A549 (cell line): Measurements from ENCODE around the gene HS6ST2. TPM values are rescaled to one million over a fixed set of nuclear protein-coding genes. Genes with fewer than 3 reads are reported as not detected.

ENCODE experiments used
- ATAC-seq, 2 experiments: fragments of 200-7000 bp in 1 of 2; fragments of >200 bp in 1 of 2; cut with Nextera tagmentation in 1 of 2; cut with Tn5 transposase in 1 of 2; 3 replicates each; pipeline versions ENCODE4 v1.8.0 to v1.9.1; 2018 to 2020; ENCODE audit warnings: mild to moderate bottlenecking in 1 of 2, moderate library complexity in 1 of 2
- CTCF ChIA-PET: fragments of 300-600 bp; sonication (Branson Sonifier 250); formaldehyde crosslinking; extraction: SDS; loops from one replicate; lab custom pipeline; 2021; ENCODE audit warnings: antibody characterized with exemption, inconsistent platforms; lab: Yijun Ruan, JAX
- POLR2A ChIA-PET: fragments of 350-600 bp; formaldehyde crosslinking; extraction: SDS; loops from one replicate; lab custom pipeline; 2021; ENCODE audit warnings: antibody characterized with exemption, inconsistent platforms; lab: Yijun Ruan, JAX
- DNase-seq, 2 experiments: peaks; one replicate each; pipeline versions ENCODE4 v3.0.0 to v3.0.0-alpha.2; 2011 to 2016; ENCODE audit warnings: low read depth in 1 of 2, low spot score in 1 of 2
- FAIRE-seq: peaks from 2 replicates; lab custom pipeline; 2011; peaks lifted over from hg19 to GRCh38; lab: Jason Lieb, UNC
- H3K27ac ChIP-seq, 2 experiments: fragments of >200 bp; sonication (Bioruptor Twin); formaldehyde crosslinking; 3 replicates each; pipeline ENCODE4 v1.5.1; 2016 to 2017
- H3K4me1 ChIP-seq: fragments of >200 bp; sonication (Bioruptor Twin); formaldehyde crosslinking; 3 replicates; pipeline ENCODE4 v1.6.1; 2016
- H3K4me2 ChIP-seq: fragments of >200 bp; sonication (Bioruptor Twin); formaldehyde crosslinking; 3 replicates; pipeline ENCODE4 v1.6.1; 2016
- H3K4me3 ChIP-seq: fragments of >200 bp; sonication (Bioruptor Twin); formaldehyde crosslinking; 3 replicates; pipeline ENCODE4 v1.5.1; 2016
- H3K9me3 ChIP-seq: fragments of >200 bp; sonication (Bioruptor Twin); formaldehyde crosslinking; 3 replicates; pipeline ENCODE4 v1.6.1; 2016
- ATOH8 ChIP-seq: fragments of 250-450 bp; sonication (Bioruptor Pico); IDR thresholded peaks from 2 replicates; pipeline ENCODE4 v1.5.0; 2020; ENCODE audit warnings: low read depth, mild to moderate bottlenecking, moderate library complexity
- BCL3 ChIP-seq: fragments of >200 bp; sonication (Bioruptor Twin); formaldehyde crosslinking; IDR thresholded peaks from 3 replicates; pipeline ENCODE4 v1.6.1; 2016
- BHLHE40 ChIP-seq: IDR thresholded peaks from 2 replicates; pipeline ENCODE4 v1.6.1; 2012; ENCODE audit warnings: low read depth, low read length, inconsistent platforms
- CHD2 ChIP-seq: fragments of 150-350 bp; IDR thresholded peaks from 2 replicates; pipeline ENCODE4 v1.6.1; 2014; ENCODE audit warnings: low read length; ENCODE audit not compliant: partially characterized antibody
- CHD4 ChIP-seq: fragments of 200-600 bp; sonication (generic); IDR thresholded peaks from 2 replicates; pipeline ENCODE4 v1.6.1; 2016; ENCODE audit warnings: antibody characterized with exemption, mild to moderate bottlenecking, borderline replicate concordance
- CTCF ChIP-seq: fragments of >200 bp; sonication (Bioruptor Twin); formaldehyde crosslinking; IDR thresholded peaks from 3 replicates; pipeline ENCODE4 v1.5.1; 2016
- EHF ChIP-seq: fragments of 250-450 bp; sonication (Bioruptor Pico); IDR thresholded peaks from 2 replicates; pipeline ENCODE4 v1.5.0; 2020; ENCODE audit warnings: mild to moderate bottlenecking
- EP300 ChIP-seq, 2 experiments: fragments of >200 bp; sonication (Bioruptor Twin); formaldehyde crosslinking; IDR thresholded peaks; 2 replicates in 1 of 2; 3 replicates in 1 of 2; pipeline ENCODE4 v1.6.1; 2016 to 2017
- ESRRA ChIP-seq: fragments of 150-350 bp; IDR thresholded peaks from 2 replicates; pipeline ENCODE4 v1.6.1; 2014; ENCODE audit warnings: mild to moderate bottlenecking, low read length, borderline replicate concordance
- FOSB ChIP-seq: fragments of 250-450 bp; sonication (Bioruptor Pico); IDR thresholded peaks from 2 replicates; pipeline ENCODE4 v1.5.0; 2020; ENCODE audit warnings: mild to moderate bottlenecking, moderate library complexity
- FOSL2 ChIP-seq, 2 experiments: fragments of 450-650 bp in 1 of 2; fragments of >200 bp in 1 of 2; sonication (Bioruptor Twin) in 1 of 2; formaldehyde crosslinking; IDR thresholded peaks; 2 replicates each; pipeline versions ENCODE4 v1.5.0 to v1.6.1; 2016 to 2020; ENCODE audit warnings: mild to moderate bottlenecking in 1 of 2, moderate library complexity in 1 of 2
- GATA3 ChIP-seq: IDR thresholded peaks from 2 replicates; pipeline ENCODE4 v1.6.1; 2012; ENCODE audit warnings: borderline replicate concordance
- HDAC2 ChIP-seq: fragments of 200-600 bp; sonication (generic); IDR thresholded peaks from 2 replicates; pipeline ENCODE4 v1.6.1; 2016
- HOXB13 ChIP-seq: fragments of 250-450 bp; sonication (Bioruptor Pico); IDR thresholded peaks from 2 replicates; pipeline ENCODE4 v1.5.0; 2020; ENCODE audit warnings: low read depth, mild to moderate bottlenecking, moderate library complexity
- HOXB5 ChIP-seq: fragments of 250-450 bp; sonication (Bioruptor Pico); IDR thresholded peaks from 2 replicates; pipeline ENCODE4 v1.5.0; 2020; ENCODE audit warnings: mild to moderate bottlenecking, moderate library complexity
- MAFK ChIP-seq: fragments of 450-650 bp; IDR thresholded peaks from 2 replicates; pipeline ENCODE4 v1.6.1; 2014; ENCODE audit not compliant: partially characterized antibody
- MAX ChIP-seq: IDR thresholded peaks from 2 replicates; pipeline ENCODE4 v1.6.1; 2012
- MAZ ChIP-seq: fragments of 150-350 bp; IDR thresholded peaks from 2 replicates; pipeline ENCODE4 v1.6.1; 2014; ENCODE audit warnings: antibody characterized with exemption, low read depth, low read length, borderline replicate concordance
- MYC ChIP-seq: IDR thresholded peaks from 2 replicates; pipeline ENCODE4 v1.6.1; 2012; ENCODE audit warnings: mild to moderate bottlenecking, inconsistent platforms, low read length, improper control_type of control experiment, borderline replicate concordance
- NFE2L2 ChIP-seq: fragments of 150-350 bp; conservative IDR thresholded peaks from 2 replicates; pipeline ENCODE4 v1.6.1; 2014; ENCODE audit warnings: low read length
- NPAS2 ChIP-seq: fragments of 250-450 bp; sonication (Bioruptor Pico); IDR thresholded peaks from 2 replicates; pipeline ENCODE4 v1.8.0; 2022; ENCODE audit warnings: mild to moderate bottlenecking, moderate library complexity, borderline replicate concordance
- PBX3 ChIP-seq: IDR thresholded peaks from 2 replicates; pipeline ENCODE4 v1.6.1; 2012
- PHF8 ChIP-seq: fragments of 200-600 bp; sonication (generic); IDR thresholded peaks from 2 replicates; pipeline ENCODE4 v1.6.1; 2016; ENCODE audit warnings: low read depth, mild to moderate bottlenecking, antibody characterized with exemption, moderate library complexity, borderline replicate concordance
- RARB ChIP-seq: fragments of 250-450 bp; sonication (Bioruptor Pico); IDR thresholded peaks from 2 replicates; pipeline ENCODE4 v1.8.0; 2021; ENCODE audit warnings: mild to moderate bottlenecking, moderate library complexity
- RFX5 ChIP-seq: fragments of 450-650 bp; IDR thresholded peaks from 2 replicates; pipeline ENCODE4 v1.7.1; 2014; ENCODE audit warnings: antibody characterized with exemption, mild to moderate bottlenecking, moderate library complexity
- ZFP36 ChIP-seq: fragments of 450-650 bp; IDR thresholded peaks from 2 replicates; pipeline ENCODE4 v1.6.1; 2014; ENCODE audit warnings: borderline replicate concordance; ENCODE audit not compliant: partially characterized antibody
- WGBS: methylation state at CpG from one replicate; pipeline ENCODE4 v1.1.6; 2017; ENCODE audit errors: missing lambda C conversion rate; 5-methylcytosine and 5-hydroxymethylcytosine counted together
- polyA plus RNA-seq, 4 experiments: library from polyadenylated mRNA; depleted of rRNA in 3 of 4; stranded (reverse); fragments of >200 nt; fragmentation: RNase III in 1 of 4; extraction: RNeasy Plus Mini Kit Qiagen cat#74134 plus additional on column Dnase treatment in 1 of 4; gene quantifications; 2 replicates in 3 of 4; 3 replicates in 1 of 4; pipeline ENCODE4 v1.2.3, GENCODE V29; 2011 to 2017
- TF ChIP-seq, protein P1 (sequence below): fragments of 450-650 bp; IDR thresholded peaks from 2 replicates; pipeline ENCODE4 v1.6.1; 2014; ENCODE audit warnings: antibody characterized with exemption
- TF ChIP-seq, protein P2 (sequence below): IDR thresholded peaks from 2 replicates; pipeline ENCODE4 v1.6.1; 2012; ENCODE audit warnings: low read depth, borderline replicate concordance

HS6ST2 gene
- polyA plus RNA-seq, 2 of the 4 experiments (the other 2 are of a cell fraction): 0.01 to 0.04 TPM

GRCh38 chrX:132610536-132610935 lies 347.9 kb downstream of the HS6ST2 start:
- WGBS: 18% methylated on average over 4 of the region's 4 CpGs
- no peak for TF ChIP-seq NPAS2 (CRISPR knock-in tag)
- TF ChIP-seq, protein P1, sequence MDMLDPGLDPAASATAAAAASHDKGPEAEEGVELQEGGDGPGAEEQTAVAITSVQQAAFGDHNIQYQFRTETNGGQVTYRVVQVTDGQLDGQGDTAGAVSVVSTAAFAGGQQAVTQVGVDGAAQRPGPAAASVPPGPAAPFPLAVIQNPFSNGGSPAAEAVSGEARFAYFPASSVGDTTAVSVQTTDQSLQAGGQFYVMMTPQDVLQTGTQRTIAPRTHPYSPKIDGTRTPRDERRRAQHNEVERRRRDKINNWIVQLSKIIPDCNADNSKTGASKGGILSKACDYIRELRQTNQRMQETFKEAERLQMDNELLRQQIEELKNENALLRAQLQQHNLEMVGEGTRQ: no peak
- no peak for TF ChIP-seq CHD2
- TF ChIP-seq FOSL2 (IDR thresholded peaks at IDR 0.05): no peak
- TF ChIP-seq FOSL2 (CRISPR knock-in tag; IDR thresholded peaks at IDR 0.05): no peak
- TF ChIP-seq ZFP36: no peak
- TF ChIP-seq RARB (CRISPR knock-in tag): no peak
- no peak for TF ChIP-seq HDAC2
- TF ChIP-seq FOSB (CRISPR knock-in tag): no peak
- no peak for TF ChIP-seq PHF8
- TF ChIP-seq BHLHE40: no peak
- TF ChIP-seq HOXB5 (CRISPR knock-in tag): no peak
- TF ChIP-seq RFX5: no peak
- TF ChIP-seq MAZ: no peak
- TF ChIP-seq PBX3: no peak
- TF ChIP-seq CTCF: no peak
- no peak for TF ChIP-seq GATA3
- TF ChIP-seq BCL3: no peak
- ATAC-seq (no peak), DNase-seq (no peak), FAIRE-seq (no peak)
- CTCF ChIA-PET: no interaction called here
- Histone ChIP-seq H3K4me3 (no peak overlapping the region), H3K9me3 (no peaks in the 10 kb centered on the region), H3K4me1 (no peaks in the 10 kb centered on the region), H3K27ac (no peak overlapping the region), H3K4me2 (no peak overlapping the region)
- POLR2A ChIA-PET: no interaction called here

GRCh38 chrX:132609362-132609848 lies 349.0 kb downstream of the HS6ST2 start:
- FAIRE-seq: no peak
- ChIA-PET CTCF (no interaction called here), POLR2A (no interaction called here)
- Histone ChIP-seq H3K4me1 (no peaks in the 10 kb centered on the region), H3K9me3 (no peaks in the 10 kb centered on the region), H3K27ac (no peak overlapping the region), H3K4me3 (no peak overlapping the region), H3K4me2 (no peak overlapping the region)
- no peak for DNase-seq
- no peak for TF ChIP-seq ATOH8 (CRISPR knock-in tag)
- no peak for TF ChIP-seq EHF (CRISPR knock-in tag)
- TF ChIP-seq MAZ: no peak
- no peak for TF ChIP-seq BCL3
- TF ChIP-seq NFE2L2: no peak
- TF ChIP-seq EP300 (IDR thresholded peaks at IDR 0.05): no peak
- TF ChIP-seq ESRRA: no peak
- no peak for TF ChIP-seq HOXB5 (CRISPR knock-in tag)
- TF ChIP-seq MAX: no peak
- TF ChIP-seq MYC: no peak
- no peak for TF ChIP-seq RARB (CRISPR knock-in tag)
- no peak for TF ChIP-seq MAFK
- TF ChIP-seq, protein P2, sequence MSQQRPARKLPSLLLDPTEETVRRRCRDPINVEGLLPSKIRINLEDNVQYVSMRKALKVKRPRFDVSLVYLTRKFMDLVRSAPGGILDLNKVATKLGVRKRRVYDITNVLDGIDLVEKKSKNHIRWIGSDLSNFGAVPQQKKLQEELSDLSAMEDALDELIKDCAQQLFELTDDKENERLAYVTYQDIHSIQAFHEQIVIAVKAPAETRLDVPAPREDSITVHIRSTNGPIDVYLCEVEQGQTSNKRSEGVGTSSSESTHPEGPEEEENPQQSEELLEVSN: no peak
- TF ChIP-seq HOXB13: no peak
- no peak for TF ChIP-seq CHD4
- WGBS: 7% methylated on average over 1 of the region's 1 CpG
- ATAC-seq: no peak
